Stimulated activated CD8-positive, alpha-beta memory T cell treated with anti-CD3 and anti-CD28 coated beads, Interleukin-12 subunit alpha, Interleukin-12 subunit beta, amount 100 ng/mL, for 24 hours (primary cell): ENCODE results near the gene BEX4.
A peak's percentile ranks its signal among the peaks of the same experiment; 100 is the strongest.

ENCODE experiments used
- DNase-seq: peaks from one replicate; pipeline ENCODE4 v3.0.0-alpha.2; 2020; ENCODE audit errors: extremely low read depth

The BEX4 gene

GRCh38 chrX:103236296-103236695 lies 21.4 kb downstream of the BEX4 start:
- no peak for DNase-seq

- no peak for DNase-seq
Measured at GRCh38 chrX:103240155-103240554, 25.2 kb downstream of the BEX4 start.

GRCh38 chrX:103248553-103248952 lies 33.6 kb downstream of the BEX4 start:
- no peak for DNase-seq

- DNase-seq = no peak
Measured at GRCh38 chrX:103249805-103250204, 34.9 kb downstream of the BEX4 start.

GRCh38 chrX:103250977-103251376 lies 36.1 kb downstream of the BEX4 start:
- no peak for DNase-seq

GRCh38 chrX:103253608-103254007 lies 38.7 kb downstream of the BEX4 start:
- DNase-seq = no peak

- no peak for DNase-seq
Measured at GRCh38 chrX:103254171-103254824, 39.4 kb downstream of the BEX4 start.

GRCh38 chrX:103254921-103255493 lies 40.1 kb downstream of the BEX4 start, which contains the start of gene TCEAL8:
TCEAL8 (minus strand) TSS chrX:103255155; CDS start chrX:103253979, 1,176 bp downstream.
- DNase-seq = peak; percentile 22

GRCh38 chrX:103256651-103257050 lies 41.7 kb downstream of the BEX4 start:
- no peak for DNase-seq

- DNase-seq = no peak
Measured at GRCh38 chrX:103258275-103258674, 43.4 kb downstream of the BEX4 start.
